ENCODE measurements around the gene RNF181.
"Not testable (repeated sequence)": the region's sequence is repeated elsewhere in the genome, so short reads cannot be mapped to it uniquely, and the experiment has no call there.

Gene RNF181

DNA sequence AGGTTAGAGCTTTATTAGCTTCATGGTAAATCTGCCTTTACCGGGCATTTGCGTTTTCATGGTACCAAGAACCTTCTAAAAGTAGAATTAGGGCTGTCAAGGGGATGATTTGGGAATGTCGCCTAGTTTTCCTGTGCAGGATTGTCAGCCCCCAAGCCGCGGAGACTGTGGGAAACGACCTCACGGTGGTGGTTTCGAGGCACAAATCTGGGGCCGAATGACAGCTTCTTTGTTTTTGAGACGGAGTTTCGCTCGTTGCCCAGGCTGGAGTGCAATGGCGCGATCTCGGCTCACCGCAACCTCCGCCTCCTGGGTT, 19.8 kb downstream of the RNF181 start:
- no peak for DNase-seq

DNA sequence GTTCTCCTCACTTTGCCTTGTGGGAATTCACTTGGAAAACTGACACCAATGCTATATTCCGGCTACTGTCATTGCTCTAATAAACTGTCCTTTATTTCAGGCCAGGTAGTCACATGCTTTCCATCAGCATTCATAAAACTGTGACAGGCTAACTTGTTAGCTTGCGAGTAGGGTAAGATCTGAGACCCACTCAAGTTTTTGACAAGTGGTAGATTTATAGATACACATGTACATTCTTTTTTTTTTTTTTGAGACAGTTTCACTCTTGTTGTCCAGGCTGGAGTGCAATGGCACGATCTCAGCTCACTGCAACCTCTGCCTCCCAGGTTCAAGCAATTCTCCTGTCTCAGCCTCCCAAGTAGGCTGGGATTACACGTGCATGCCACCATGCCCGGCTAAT, 22.2 kb downstream of the RNF181 start:
- not testable (repeated sequence) for DNase-seq

- DNase-seq, result no peak
Observed at GRCh38 chr2:85619617-85620016, 24.1 kb downstream of the RNF181 start.

DNA sequence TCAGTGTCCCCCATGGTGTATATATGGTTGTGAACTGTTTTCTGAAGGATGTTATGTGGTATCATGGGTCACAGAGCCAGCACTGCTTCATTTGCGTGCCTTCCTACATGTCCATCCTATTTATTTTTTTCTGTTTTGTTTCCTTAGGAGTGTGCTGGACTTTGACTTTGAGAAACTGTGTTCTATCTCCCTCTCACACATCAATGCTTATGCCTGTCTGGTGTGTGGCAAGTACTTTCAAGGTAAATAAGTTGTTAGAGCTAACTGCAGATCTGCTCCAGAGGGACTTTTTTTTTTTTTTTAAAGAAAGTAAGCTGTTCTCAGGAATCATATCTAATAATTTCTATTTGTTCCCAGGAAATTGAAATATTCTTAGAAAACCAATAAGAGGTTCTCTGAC, 25.8 kb downstream of the RNF181 start:
- no peak for DNase-seq

- DNase-seq, result no peak
Observed at GRCh38 chr2:85623991-85624390, 28.4 kb downstream of the RNF181 start.

GRCh38 chr2:85628658-85629057, 33.1 kb downstream of the RNF181 start:
- no peak for DNase-seq

DNA sequence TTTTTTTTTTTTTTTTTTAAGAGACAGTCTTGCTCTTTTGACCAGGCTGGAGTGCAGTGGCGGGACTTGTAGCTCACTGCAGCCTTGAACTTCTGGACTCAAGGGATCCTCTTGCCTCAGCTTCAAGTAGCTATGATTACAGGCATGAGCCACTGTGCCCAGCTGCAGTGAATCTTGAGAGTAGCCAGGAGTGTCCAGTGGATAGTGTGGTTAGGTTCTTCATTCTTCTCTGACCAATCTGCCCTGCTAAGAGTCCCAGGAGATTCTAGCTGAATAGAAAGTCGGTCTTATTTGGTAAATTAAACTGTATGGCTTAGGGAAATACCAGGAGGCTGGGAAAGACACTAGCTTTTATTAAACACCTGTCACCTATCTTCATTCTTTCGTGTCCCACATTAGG, 35.8 kb downstream of the RNF181 start:
- DNase-seq, result no peak

DNA sequence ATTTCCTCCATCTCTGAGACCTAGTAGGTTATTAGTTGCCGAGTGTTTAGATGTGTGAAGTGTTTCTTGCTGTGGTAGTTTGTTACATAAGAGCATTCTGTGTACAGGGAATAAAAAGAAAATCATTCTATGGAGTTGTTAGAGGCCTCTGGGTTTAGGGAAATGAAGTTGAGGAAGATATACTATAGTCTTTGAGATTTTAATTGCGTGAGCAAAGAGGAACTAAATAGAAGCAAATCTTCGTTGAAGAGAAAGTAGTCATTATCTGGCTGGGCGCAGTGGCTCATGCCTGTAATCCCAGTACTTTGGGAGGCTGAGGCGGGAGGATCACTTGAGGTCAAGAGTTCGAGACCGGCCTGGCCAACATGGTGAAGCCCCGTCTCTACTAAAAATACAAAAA, 39.5 kb downstream of the RNF181 start:
- DNase-seq, result no peak

DNA sequence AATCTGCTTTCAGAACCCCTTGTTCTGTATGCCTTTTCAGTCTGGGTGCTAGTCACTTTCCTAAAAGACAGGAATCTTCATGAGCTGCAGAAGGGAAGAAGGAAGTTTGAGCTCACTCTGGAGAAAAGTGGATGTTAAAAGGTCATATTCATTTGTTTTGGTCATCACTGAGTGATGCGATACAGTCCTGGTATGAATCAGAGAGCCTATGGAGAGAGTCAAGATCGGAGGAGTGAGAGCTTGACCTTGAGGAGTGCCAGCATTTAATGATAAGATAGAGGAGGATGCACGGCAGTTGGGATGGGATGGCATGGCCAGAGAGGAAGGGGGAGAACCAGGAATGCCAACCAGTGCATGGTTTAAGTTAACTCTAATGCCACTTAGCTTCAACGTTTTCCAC, 40.1 kb downstream of the RNF181 start:
- no peak for DNase-seq

DNA sequence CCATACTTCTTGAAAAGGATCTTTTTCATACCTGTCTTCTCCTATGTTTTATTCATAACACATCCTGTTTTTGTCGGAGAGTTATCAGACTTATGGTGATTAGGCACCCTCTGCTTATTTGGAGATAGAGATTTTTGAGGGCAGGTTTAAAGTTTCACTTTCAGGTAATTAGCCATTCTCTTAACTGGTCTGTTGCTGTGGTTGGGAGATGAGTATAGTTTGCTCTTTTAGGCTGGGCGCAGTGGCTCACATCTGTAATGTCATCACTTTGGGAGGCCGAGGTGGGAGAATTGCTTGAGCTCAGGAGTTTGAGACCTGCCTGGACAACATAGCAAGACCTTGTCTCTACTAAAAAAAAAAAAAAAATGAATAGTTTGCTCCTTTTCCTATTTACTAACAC, 47.2 kb downstream of the RNF181 start:
- DNase-seq, result peak in 1 of 2 donors; percentile 23

GRCh38 chr2:85644909-85645308, 49.4 kb downstream of the RNF181 start:
- DNase-seq, result no peak

GRCh38 chr2:85646166-85646565, 50.6 kb downstream of the RNF181 start:
- no peak for DNase-seq

Data from CD4-positive, alpha-beta T cell treated with Interleukin-4 for 1 hour (primary cell).